GM18870 (cell line): Measurements from ENCODE around the gene DCAF6.
A peak's percentile ranks its signal among the peaks of the same experiment; 100 is the strongest.

Experiments
- ATAC-seq: cut with Tn5 transposase; IDR thresholded peaks from one replicate; pipeline ENCODE4 v1.9.1; 2021; ENCODE audit warnings: moderate library complexity; ENCODE audit not compliant: unreplicated experiment

DCAF6 gene

GRCh38 chr1:168082008-168082876, 145.8 kb downstream of the DCAF6 start:
- peak; percentile 67 for ATAC-seq

- ATAC-seq: no peak
These were observed 147.2 kb downstream of the DCAF6 start for GRCh38 chr1:168083456-168084325.

GRCh38 chr1:168084396-168085231, 148.1 kb downstream of the DCAF6 start:
- ATAC-seq: no peak

GRCh38 chr1:168085401-168085872, 149.0 kb downstream of the DCAF6 start:
- ATAC-seq: no peak

GRCh38 chr1:168086438-168086837, 150.0 kb downstream of the DCAF6 start:
- no peak for ATAC-seq

GRCh38 chr1:168087696-168088095, 151.2 kb downstream of the DCAF6 start:
- no peak for ATAC-seq

- no peak for ATAC-seq
These were observed 152.2 kb downstream of the DCAF6 start for GRCh38 chr1:168088511-168089325.

- ATAC-seq: no peak
These were observed 153.0 kb downstream of the DCAF6 start for GRCh38 chr1:168089326-168089978.

GRCh38 chr1:168089979-168090337, 153.5 kb downstream of the DCAF6 start:
- no peak for ATAC-seq

- ATAC-seq: no peak
These were observed 153.9 kb downstream of the DCAF6 start for GRCh38 chr1:168090395-168090794.

GRCh38 chr1:168091063-168091462, 154.6 kb downstream of the DCAF6 start:
- no peak for ATAC-seq

- no peak for ATAC-seq
These were observed 155.5 kb downstream of the DCAF6 start for GRCh38 chr1:168091720-168092550.

- ATAC-seq: no peak
These were observed 156.3 kb downstream of the DCAF6 start for GRCh38 chr1:168092566-168093355.

GRCh38 chr1:168093616-168094015, 157.1 kb downstream of the DCAF6 start:
- no peak for ATAC-seq

GRCh38 chr1:168095476-168095875, 159.0 kb downstream of the DCAF6 start:
- no peak for ATAC-seq

- no peak for ATAC-seq
These were observed 160.0 kb downstream of the DCAF6 start for GRCh38 chr1:168096296-168097165.
